NB4 (cell line): ENCODE measurements around the gene REPS1.

Source experiments
- DNase-seq: peaks from one replicate; pipeline ENCODE4 v3.0.0; 2010; ENCODE audit warnings: low read depth
- H3K4me3 ChIP-seq: one replicate; pipeline ENCODE4 v1.5.1; 2011; ENCODE audit warnings: mild to moderate bottlenecking, low read depth, low read length, moderate library complexity
- MYC ChIP-seq: IDR thresholded peaks from 2 replicates; pipeline ENCODE4 v1.6.1; 2011; ENCODE audit warnings: low read depth, low read length
- POLR2A ChIP-seq: IDR thresholded peaks from 2 replicates; pipeline ENCODE4 v1.6.1; 2011; ENCODE audit warnings: mild to moderate bottlenecking; ENCODE audit not compliant: insufficient read length; ENCODE audit errors: extremely low read depth
- TF ChIP-seq, protein P1 (sequence below): IDR thresholded peaks from 2 replicates; pipeline ENCODE4 v1.6.1; 2011; ENCODE audit warnings: low read depth, low read length
- TF ChIP-seq, protein P2 (sequence below): IDR thresholded peaks from one replicate; pipeline ENCODE4 v1.5.1; 2012; ENCODE audit warnings: low read depth, low read length

Gene REPS1

DNA sequence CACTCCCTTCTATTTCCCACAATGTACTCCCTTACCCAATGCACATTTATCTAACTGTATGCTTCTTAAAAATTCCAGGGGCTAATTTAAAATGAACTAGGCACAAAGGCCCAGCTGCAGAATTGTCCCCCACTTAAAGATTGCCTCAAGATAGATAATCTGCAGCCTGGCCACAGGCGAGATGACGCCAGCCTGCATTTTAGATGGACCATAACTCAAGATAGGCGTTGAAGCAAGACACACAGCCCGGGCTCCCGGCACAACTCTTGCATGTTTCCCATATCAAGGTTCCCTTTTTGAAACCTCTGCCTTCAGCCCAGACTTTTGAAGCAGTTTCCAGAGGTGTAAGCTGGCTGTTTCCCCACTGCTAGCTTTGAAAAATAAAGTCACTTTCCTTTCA lies 3.2 kb upstream of the REPS1 start:
- no peak for TF ChIP-seq POLR2A
- TF ChIP-seq, protein P1, sequence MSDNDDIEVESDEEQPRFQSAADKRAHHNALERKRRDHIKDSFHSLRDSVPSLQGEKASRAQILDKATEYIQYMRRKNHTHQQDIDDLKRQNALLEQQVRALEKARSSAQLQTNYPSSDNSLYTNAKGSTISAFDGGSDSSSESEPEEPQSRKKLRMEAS, result no peak
- TF ChIP-seq, protein P2, sequence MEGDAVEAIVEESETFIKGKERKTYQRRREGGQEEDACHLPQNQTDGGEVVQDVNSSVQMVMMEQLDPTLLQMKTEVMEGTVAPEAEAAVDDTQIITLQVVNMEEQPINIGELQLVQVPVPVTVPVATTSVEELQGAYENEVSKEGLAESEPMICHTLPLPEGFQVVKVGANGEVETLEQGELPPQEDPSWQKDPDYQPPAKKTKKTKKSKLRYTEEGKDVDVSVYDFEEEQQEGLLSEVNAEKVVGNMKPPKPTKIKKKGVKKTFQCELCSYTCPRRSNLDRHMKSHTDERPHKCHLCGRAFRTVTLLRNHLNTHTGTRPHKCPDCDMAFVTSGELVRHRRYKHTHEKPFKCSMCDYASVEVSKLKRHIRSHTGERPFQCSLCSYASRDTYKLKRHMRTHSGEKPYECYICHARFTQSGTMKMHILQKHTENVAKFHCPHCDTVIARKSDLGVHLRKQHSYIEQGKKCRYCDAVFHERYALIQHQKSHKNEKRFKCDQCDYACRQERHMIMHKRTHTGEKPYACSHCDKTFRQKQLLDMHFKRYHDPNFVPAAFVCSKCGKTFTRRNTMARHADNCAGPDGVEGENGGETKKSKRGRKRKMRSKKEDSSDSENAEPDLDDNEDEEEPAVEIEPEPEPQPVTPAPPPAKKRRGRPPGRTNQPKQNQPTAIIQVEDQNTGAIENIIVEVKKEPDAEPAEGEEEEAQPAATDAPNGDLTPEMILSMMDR, result no peak
- DNase-seq, result no peak
- no peak overlapping the region for H3K4me3 ChIP-seq

DNA sequence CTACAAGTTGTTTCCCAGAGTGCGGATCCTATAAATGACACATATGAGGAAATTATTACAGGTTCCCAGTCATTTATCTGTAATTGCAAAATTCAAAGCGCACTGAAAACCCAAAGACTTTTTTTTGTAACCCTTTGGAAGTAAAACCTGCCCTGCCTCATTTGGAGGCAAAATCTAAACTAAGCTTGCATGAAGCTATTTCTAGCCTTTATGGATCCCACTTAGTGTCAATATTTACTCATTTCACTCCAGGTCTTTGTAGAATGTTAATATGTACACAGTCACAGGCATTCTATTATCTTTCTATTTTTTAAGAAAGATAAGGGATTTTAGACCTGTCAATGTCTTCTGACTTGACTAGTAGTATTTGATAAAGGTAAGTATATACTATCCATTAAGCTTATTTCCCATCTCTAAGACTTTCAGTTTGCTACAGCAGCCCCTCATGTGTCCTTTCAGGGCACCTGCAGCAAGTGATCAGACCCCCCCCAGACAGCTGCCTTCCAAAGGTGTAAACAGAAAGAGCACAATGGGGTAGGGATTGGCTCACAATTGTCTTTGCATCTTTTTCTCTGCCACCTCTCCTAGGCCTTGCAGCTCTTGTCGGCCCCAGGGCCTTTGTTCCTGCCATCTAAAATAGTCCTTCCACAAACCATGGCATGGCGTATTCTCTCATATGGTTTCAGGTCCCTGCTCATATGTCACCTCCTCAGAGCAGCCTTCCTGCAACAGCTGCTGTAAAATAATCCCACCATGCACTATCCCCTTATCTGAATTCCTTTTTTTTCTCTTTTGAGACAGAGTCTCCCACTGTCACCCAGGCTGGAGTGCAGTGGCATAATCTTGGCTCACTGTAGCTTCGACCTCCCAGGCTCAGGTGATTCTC lies 1.3 kb upstream of the REPS1 start:
- DNase-seq, result no peak
- H3K4me3 ChIP-seq, result no peak overlapping the region
- TF ChIP-seq, protein P2, result no peak
- TF ChIP-seq, protein P1, result no peak
- TF ChIP-seq POLR2A (no peak), MYC (no peak)

DNA sequence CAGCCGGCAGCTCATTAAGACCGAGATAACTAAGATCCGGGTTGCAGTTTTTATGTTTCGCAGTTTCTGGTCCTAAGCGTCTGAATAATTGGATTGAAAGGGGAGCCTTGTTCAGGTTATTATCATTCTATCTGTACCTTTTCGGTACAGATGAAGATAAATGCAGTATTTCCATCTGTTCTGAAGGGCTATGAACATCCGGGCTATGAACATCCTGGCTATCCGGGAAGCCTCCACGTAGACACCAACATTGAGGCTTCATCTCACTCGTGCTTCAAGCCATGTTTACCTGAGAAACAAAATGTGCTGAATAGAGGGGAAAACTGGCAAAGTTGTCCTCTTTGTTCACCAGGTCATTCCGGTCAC lies 399 bp upstream of the REPS1 start:
- no peak for DNase-seq
- H3K4me3 ChIP-seq, result peak overlapping the region; percentile 57
- TF ChIP-seq POLR2A (no peak), MYC (no peak)
- TF ChIP-seq, protein P1, result no peak
- TF ChIP-seq, protein P2, result no peak

DNA sequence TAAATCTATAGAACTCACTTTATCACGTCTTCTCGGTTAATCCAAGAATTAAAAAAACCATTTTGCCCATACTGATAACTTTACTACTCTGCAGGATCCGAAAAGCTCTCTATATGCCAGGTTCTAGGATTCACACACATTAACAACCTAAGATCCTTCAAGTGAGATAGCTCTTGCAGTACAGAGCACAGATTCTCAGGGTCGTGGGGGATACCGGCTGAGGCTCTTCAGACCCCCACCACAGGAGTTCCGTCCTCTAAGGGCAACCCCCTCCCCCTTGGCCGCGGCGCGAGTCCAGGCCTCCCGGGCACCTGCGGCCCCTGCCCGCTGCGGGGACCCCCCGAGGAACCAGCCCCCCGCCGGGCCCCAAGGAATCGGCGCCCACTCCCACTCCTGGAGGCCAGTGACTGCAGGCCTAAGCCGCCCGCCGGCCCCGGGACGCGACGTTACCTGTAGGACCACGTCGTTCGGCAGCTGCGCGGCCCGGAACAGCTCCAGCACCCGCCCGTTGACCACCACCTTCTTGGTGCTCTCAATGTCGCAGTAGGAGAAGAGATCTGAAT lies 892 bp downstream of the REPS1 start:
- peak; percentile 39 for DNase-seq

DNA sequence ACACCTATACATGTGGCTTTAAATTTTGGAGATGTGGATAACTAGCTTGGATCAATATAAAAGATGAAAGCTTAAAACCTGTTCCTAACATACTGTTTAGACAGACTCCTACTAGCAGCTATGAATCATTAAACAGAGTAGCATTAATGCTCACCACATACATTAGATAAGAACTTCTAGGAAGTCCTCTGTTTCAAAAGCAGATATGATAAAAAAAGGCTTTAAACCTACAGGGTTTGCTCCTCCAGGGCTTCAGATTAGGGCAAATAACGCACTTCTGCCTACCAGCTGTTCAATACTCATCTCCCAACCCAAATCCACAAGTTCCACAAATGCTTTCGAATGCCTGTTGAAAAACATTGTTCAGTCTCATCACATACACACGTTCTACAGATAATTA lies 1.5 kb downstream of the REPS1 start:
- DNase-seq, result peak; percentile 42
- TF ChIP-seq, protein P1, result 0 out of 2 replicates have a peak, but pooled peaks have one; percentile 10
- TF ChIP-seq POLR2A, result no peak
- TF ChIP-seq MYC, result no peak
- peak overlapping the region; percentile 90 for H3K4me3 ChIP-seq

More for the DNA sequence above, 892 bp downstream of the REPS1 start:
- peak overlapping the region; percentile 90 for H3K4me3 ChIP-seq
- TF ChIP-seq, protein P2, result no peak
- TF ChIP-seq, protein P1, result no peak
- TF ChIP-seq MYC (no peak), POLR2A (no peak)

DNA sequence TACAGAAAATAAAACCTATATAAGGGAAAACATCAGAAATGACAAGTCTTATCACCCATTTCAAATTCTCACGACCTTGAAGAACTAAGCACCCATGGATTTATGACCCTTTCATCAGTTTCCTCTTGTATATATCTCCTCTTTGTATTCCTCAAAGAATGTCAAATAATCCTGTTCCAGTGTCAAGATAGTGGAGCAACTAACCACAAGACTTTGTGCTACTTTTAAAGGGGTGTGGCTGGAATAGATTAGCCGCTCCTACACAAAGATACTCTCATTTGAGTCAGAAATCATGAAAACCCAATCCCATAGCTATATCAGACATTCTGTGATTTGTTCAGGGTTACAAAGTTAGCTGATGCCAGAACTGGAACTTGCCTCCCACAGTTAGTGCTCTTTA lies 6.6 kb downstream of the REPS1 start:
- no peak overlapping the region for H3K4me3 ChIP-seq
- DNase-seq, result no peak
- TF ChIP-seq POLR2A, result no peak
- TF ChIP-seq MYC, result no peak
- TF ChIP-seq, protein P2, result no peak
- TF ChIP-seq, protein P1, result no peak
